WTC11 (cell line): ENCODE data around the gene MRPS18A.

Experiments
- AFF4 ChIP-seq: sonication (generic); formaldehyde crosslinking; IDR thresholded peaks from 2 replicates; pipeline ENCODE4 v1.8.1; 2023; ENCODE audit warnings: mild to moderate bottlenecking, missing genetic modification reagents, borderline replicate concordance
- ESRRA ChIP-seq: sonication (generic); formaldehyde crosslinking; IDR thresholded peaks from 2 replicates; pipeline ENCODE4 v1.8.1; 2022; ENCODE audit warnings: mild to moderate bottlenecking, missing genetic modification reagents, borderline replicate concordance
- ETV6 ChIP-seq: sonication (generic); formaldehyde crosslinking; IDR thresholded peaks from 2 replicates; pipeline ENCODE4 v1.8.1; 2022; ENCODE audit warnings: mild to moderate bottlenecking, missing genetic modification reagents
- NR1H2 ChIP-seq: sonication (generic); formaldehyde crosslinking; IDR thresholded peaks from 2 replicates; pipeline ENCODE4 v1.9.0; 2021; ENCODE audit warnings: mild to moderate bottlenecking, moderate library complexity, missing genetic modification reagents
- ZNF263 ChIP-seq: sonication (generic); formaldehyde crosslinking; IDR thresholded peaks from 2 replicates; pipeline ENCODE4 v1.8.1; 2022; ENCODE audit warnings: low read depth, mild to moderate bottlenecking, moderate library complexity, missing genetic modification reagents
- TF ChIP-seq, protein P1 (sequence below): sonication (generic); formaldehyde crosslinking; conservative IDR thresholded peaks from 2 replicates; pipeline ENCODE4 v1.8.1; 2022; ENCODE audit warnings: mild to moderate bottlenecking, missing genetic modification reagents
- TF ChIP-seq, protein P2 (sequence below): fragments of 200-600 bp; IDR thresholded peaks from 2 replicates; pipeline ENCODE4 v1.8.0; 2022; ENCODE audit warnings: antibody characterized with exemption
- TF ChIP-seq, protein P3 (sequence below): sonication (generic); formaldehyde crosslinking; IDR thresholded peaks from 2 replicates; pipeline ENCODE4 v1.8.1; 2023; ENCODE audit warnings: mild to moderate bottlenecking, missing genetic modification reagents, moderate library complexity

- no peak for TF ChIP-seq NR1H2 (CRISPR knock-in tag)
- no peak for TF ChIP-seq ZNF263 (CRISPR knock-in tag)
- TF ChIP-seq, protein P1, sequence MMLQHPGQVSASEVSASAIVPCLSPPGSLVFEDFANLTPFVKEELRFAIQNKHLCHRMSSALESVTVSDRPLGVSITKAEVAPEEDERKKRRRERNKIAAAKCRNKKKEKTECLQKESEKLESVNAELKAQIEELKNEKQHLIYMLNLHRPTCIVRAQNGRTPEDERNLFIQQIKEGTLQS (CRISPR knock-in tag): no peak
- TF ChIP-seq, protein P2, sequence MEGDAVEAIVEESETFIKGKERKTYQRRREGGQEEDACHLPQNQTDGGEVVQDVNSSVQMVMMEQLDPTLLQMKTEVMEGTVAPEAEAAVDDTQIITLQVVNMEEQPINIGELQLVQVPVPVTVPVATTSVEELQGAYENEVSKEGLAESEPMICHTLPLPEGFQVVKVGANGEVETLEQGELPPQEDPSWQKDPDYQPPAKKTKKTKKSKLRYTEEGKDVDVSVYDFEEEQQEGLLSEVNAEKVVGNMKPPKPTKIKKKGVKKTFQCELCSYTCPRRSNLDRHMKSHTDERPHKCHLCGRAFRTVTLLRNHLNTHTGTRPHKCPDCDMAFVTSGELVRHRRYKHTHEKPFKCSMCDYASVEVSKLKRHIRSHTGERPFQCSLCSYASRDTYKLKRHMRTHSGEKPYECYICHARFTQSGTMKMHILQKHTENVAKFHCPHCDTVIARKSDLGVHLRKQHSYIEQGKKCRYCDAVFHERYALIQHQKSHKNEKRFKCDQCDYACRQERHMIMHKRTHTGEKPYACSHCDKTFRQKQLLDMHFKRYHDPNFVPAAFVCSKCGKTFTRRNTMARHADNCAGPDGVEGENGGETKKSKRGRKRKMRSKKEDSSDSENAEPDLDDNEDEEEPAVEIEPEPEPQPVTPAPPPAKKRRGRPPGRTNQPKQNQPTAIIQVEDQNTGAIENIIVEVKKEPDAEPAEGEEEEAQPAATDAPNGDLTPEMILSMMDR: no peak
- TF ChIP-seq, protein P3, sequence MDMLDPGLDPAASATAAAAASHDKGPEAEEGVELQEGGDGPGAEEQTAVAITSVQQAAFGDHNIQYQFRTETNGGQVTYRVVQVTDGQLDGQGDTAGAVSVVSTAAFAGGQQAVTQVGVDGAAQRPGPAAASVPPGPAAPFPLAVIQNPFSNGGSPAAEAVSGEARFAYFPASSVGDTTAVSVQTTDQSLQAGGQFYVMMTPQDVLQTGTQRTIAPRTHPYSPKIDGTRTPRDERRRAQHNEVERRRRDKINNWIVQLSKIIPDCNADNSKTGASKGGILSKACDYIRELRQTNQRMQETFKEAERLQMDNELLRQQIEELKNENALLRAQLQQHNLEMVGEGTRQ: no peak
- TF ChIP-seq ETV6 (CRISPR knock-in tag): peak; percentile 52; the same call in 1 of the 2 replicates
- no peak for TF ChIP-seq AFF4
- no peak for TF ChIP-seq ESRRA (CRISPR knock-in tag)
These were observed 57.9 kb downstream of the MRPS18A start for GRCh38 chr6:43629505-43630300.
